HG03025 (cell line): ENCODE results near the gene MXD3.
"Not testable (repeated sequence)": the region's sequence is repeated elsewhere in the genome, so short reads cannot be mapped to it uniquely, and the experiment has no call there.

Experiments
- ATAC-seq: cut with Tn5 transposase; IDR thresholded peaks from one replicate; pipeline ENCODE4 v1.9.1; 2021; ENCODE audit warnings: mild to moderate bottlenecking, moderate library complexity; ENCODE audit not compliant: unreplicated experiment, low FRiP score

The MXD3 gene

GRCh38 chr5:177344891-177345290, 33.2 kb upstream of the MXD3 start:
- no peak for ATAC-seq

GRCh38 chr5:177343777-177344176, 32.1 kb upstream of the MXD3 start:
- ATAC-seq: no peak

- not testable (repeated sequence) for ATAC-seq
These were observed 31.3 kb upstream of the MXD3 start for GRCh38 chr5:177343000-177343399.

- ATAC-seq: no peak
These were observed 27.5 kb upstream of the MXD3 start for GRCh38 chr5:177339107-177339638.

- no peak for ATAC-seq
These were observed 26.8 kb upstream of the MXD3 start for GRCh38 chr5:177338251-177339106.

GRCh38 chr5:177336603-177337494, 25.2 kb upstream of the MXD3 start:
- no peak for ATAC-seq

GRCh38 chr5:177336112-177336511, 24.4 kb upstream of the MXD3 start:
- ATAC-seq: no peak

- ATAC-seq: no peak
These were observed 24.0 kb upstream of the MXD3 start for GRCh38 chr5:177335701-177336065.

GRCh38 chr5:177334781-177335700, 23.3 kb upstream of the MXD3 start:
- ATAC-seq: no peak

GRCh38 chr5:177334155-177334551, 22.5 kb upstream of the MXD3 start:
- no peak for ATAC-seq

- no peak for ATAC-seq
These were observed 21.9 kb upstream of the MXD3 start for GRCh38 chr5:177333420-177334154.

- ATAC-seq: no peak
These were observed 21.2 kb upstream of the MXD3 start for GRCh38 chr5:177332896-177333260.

GRCh38 chr5:177332031-177332895, 20.6 kb upstream of the MXD3 start:
- ATAC-seq: no peak

GRCh38 chr5:177330991-177331842, 19.5 kb upstream of the MXD3 start:
- no peak for ATAC-seq

GRCh38 chr5:177329883-177330282, 18.2 kb upstream of the MXD3 start:
- ATAC-seq: no peak

- ATAC-seq: no peak
These were observed 17.0 kb upstream of the MXD3 start for GRCh38 chr5:177328545-177329231.
